ENCODE measurements around the gene RANBP10.

RANBP10 gene

DNA sequence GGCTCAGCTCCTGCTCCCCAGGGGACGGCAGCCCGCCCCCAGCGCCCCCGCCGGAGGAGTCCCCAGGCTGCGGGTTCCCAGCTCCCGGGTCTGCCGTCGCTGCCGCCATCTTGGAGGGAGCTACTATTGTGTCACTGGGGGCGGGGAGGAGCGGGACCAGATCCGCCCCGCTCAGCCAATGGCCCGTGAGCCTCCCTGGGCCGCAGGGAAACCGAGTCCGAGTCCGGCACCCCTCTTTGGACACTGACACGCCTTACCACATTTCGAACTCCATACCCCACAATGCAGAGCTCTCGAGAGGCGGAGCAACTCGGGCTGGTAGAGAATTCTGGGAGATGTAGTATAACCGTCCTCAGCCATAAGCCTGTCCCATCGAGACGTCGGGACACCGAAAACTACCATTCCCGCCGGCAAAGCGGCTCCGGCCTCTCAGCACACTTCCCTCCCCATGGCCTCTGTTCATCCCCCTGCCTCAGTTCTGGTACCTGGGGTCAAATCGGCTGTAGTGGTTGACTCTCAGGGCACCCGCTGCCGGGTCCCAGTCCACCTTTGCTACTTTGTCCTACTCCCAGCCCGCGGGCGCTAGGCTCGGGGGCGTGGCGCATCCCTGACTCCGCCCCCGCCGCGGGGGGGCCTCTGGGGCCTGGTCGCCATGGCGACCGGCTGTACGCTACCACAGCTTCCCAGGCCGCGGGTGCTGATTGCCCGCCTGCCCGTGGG is at the start of gene RANBP10, which contains the start of gene TSNAXIP1:
Gene RANBP10 (minus strand): TSS at position 133 of the 720 bp plus-strand sequence. CDS start 24 bp downstream, at position 109.
Gene TSNAXIP1 (plus strand): TSS at position 462 of the 720 bp plus-strand sequence. CDS start 261 bp downstream, outside the sequence.
- H3K27ac ChIP-seq, result peak within 1 kb of the TSS; percentile 72

DNA sequence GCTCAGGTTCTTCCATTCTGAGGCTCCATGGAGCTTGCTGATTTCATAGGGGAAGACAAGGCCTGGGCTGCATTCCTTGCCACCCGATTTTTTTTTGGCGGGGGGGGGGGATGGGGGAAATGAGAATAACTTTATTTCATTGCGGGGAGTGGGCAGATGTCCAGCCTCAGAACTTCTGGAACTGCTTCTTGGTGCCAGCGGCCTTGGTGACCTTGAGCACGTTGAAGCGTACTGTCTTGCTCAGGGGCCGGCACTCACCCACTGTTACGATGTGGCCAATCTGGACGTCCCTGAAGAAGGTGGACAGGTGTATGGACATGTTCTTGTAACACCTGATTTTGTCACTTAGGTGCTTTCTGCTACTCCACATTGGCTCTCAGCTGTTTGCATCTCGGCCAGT is 49.4 kb upstream of the RANBP10 start:
- Histone ChIP-seq H3K27me3 (ENCODE audit: insufficient read depth, low read depth, severe bottlenecking) (no peaks in the 10 kb centered on the region), H3K36me3 (peaks cover 61% of the 10 kb centered on the region), H3K4me3 (ENCODE audit: low read depth, low read length) (no peak overlapping the region), H3K27ac (no peak overlapping the region), H3K9me3 (ENCODE audit: severe bottlenecking) (no peaks in the 10 kb centered on the region)
- TF ChIP-seq, protein P1, sequence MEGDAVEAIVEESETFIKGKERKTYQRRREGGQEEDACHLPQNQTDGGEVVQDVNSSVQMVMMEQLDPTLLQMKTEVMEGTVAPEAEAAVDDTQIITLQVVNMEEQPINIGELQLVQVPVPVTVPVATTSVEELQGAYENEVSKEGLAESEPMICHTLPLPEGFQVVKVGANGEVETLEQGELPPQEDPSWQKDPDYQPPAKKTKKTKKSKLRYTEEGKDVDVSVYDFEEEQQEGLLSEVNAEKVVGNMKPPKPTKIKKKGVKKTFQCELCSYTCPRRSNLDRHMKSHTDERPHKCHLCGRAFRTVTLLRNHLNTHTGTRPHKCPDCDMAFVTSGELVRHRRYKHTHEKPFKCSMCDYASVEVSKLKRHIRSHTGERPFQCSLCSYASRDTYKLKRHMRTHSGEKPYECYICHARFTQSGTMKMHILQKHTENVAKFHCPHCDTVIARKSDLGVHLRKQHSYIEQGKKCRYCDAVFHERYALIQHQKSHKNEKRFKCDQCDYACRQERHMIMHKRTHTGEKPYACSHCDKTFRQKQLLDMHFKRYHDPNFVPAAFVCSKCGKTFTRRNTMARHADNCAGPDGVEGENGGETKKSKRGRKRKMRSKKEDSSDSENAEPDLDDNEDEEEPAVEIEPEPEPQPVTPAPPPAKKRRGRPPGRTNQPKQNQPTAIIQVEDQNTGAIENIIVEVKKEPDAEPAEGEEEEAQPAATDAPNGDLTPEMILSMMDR (IDR thresholded peaks at IDR 0.05; ENCODE audit: low read depth, low read length), result no peak
- no peak for DNase-seq

More for the DNA sequence above, at the start of gene RANBP10, which contains the start of gene TSNAXIP1:
- no peaks in the 10 kb centered on the region for H3K27me3 ChIP-seq (ENCODE audit: insufficient read depth, low read depth, severe bottlenecking)
- no peaks in the 10 kb centered on the region for H3K9me3 ChIP-seq (ENCODE audit: severe bottlenecking)
- H3K36me3 ChIP-seq, result peaks cover 29% of the 10 kb centered on the region
- DNase-seq, result peak; percentile 98
- TF ChIP-seq, protein P1 (IDR thresholded peaks at IDR 0.05; ENCODE audit: low read depth, low read length), result no peak
- H3K4me3 ChIP-seq (ENCODE audit: low read depth, low read length), result peak within 1 kb of the TSS; percentile 82

DNA sequence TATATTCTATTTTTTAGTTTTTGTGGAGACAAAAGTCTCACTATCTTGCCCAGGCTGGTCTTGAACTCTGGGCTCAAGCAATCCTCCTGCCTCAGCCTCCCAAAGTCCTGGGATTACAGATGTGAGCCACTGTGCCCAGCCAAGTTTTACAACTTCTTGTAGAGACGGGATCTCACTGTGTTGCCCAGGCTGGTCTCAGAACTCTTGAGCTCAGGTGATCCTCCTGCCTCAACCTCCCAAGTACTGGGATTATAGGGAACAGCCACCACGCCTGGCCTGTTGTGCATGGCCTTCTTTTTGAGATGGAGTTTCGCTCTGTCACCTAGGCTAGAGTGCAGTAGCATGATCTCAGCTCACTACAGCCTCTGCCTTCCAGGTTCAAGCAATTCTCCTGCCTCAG is 47.3 kb upstream of the RANBP10 start:
- Histone ChIP-seq H3K4me3 (ENCODE audit: low read depth, low read length) (no peak overlapping the region), H3K9me3 (ENCODE audit: severe bottlenecking) (no peaks in the 10 kb centered on the region), H3K36me3 (peaks cover 70% of the 10 kb centered on the region), H3K27ac (no peak overlapping the region), H3K27me3 (ENCODE audit: insufficient read depth, low read depth, severe bottlenecking) (no peaks in the 10 kb centered on the region)
- TF ChIP-seq, protein P1 (IDR thresholded peaks at IDR 0.05; ENCODE audit: low read depth, low read length), result no peak
- no peak for DNase-seq

DNA sequence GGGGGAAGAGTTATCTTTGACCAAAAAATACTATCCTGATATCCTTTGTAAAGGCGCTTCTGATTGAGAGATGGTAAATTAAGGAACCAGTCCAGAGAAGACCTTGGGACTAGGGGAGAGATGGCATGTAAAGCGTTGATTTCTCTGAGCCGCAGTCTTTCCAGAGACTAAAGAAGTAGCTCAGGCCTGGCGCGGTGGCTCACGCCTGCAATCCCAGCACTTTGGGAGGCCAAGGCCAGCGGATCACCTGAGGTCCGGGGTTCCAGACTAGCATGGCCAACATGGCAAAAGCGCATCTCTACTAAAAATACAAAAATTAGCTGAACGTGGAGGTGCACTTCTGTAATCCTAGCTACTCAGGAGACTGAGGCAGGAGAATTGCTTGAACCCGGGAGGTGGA is 41.8 kb upstream of the RANBP10 start:
- Histone ChIP-seq H3K27ac (peak overlapping the region; percentile 89), H3K27me3 (ENCODE audit: insufficient read depth, low read depth, severe bottlenecking) (no peaks in the 10 kb centered on the region), H3K4me3 (ENCODE audit: low read depth, low read length) (peak overlapping the region; percentile 90), H3K36me3 (peaks cover 63% of the 10 kb centered on the region), H3K9me3 (ENCODE audit: severe bottlenecking) (no peaks in the 10 kb centered on the region)
- no peak for DNase-seq
- TF ChIP-seq, protein P1 (IDR thresholded peaks at IDR 0.05; ENCODE audit: low read depth, low read length), result no peak

DNA sequence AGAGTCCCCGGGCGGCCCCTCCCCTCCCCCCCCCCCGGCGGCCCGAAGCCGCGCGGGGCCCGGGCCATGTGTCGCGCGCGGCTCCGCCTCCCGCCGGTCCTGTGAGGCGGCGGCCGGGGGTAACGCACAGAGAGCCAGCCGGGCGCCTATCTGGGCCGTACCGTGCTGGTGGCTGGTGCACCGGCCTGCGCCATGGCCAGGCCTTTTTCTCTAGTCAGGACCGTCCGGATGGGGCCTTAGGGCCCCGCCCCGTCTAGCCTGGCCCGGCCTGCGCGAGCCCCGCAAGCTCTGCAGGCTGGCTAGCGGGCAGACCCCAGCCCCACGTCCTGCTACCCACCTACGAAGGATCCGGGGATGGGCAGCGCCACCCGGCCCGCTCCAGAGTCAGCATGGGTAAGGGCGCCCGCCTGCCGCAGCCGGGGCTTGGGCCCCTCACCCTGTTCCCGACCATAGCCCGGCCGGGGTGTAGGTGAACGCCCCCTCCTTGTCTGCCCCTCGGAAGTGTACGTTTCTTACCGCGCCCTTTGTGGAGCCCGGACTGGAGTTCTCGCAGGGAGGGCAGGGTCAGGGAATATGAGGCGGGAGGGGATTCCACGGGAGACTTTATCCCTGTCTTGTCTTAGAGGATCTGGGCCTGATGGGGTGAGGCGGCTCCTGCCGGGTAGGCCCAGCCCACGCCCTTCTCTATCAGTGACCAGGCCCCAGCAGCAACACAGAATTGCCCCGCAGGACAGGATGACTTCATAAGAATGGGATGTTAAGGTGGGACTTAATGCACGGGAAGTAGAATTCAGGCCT is 40.9 kb upstream of the RANBP10 start, which contains the start of gene CENPT:
Gene CENPT (minus strand): TSS at position 630 of the 798 bp plus-strand sequence. CDS start 13,834 bp downstream, outside the sequence.
- TF ChIP-seq, protein P1 (IDR thresholded peaks at IDR 0.05; ENCODE audit: low read depth, low read length), result no peak
- Histone ChIP-seq H3K27me3 (ENCODE audit: insufficient read depth, low read depth, severe bottlenecking) (no peaks in the 10 kb centered on the region), H3K9me3 (ENCODE audit: severe bottlenecking) (no peaks in the 10 kb centered on the region), H3K27ac (peak within 1 kb of the TSS; percentile 89), H3K4me3 (ENCODE audit: low read depth, low read length) (peak within 1 kb of the TSS; percentile 90), H3K36me3 (peaks cover 55% of the 10 kb centered on the region)
- DNase-seq, result no peak

All from WERI-Rb-1 (cell line).